Stimulated activated CD4-positive, alpha-beta T cell treated with anti-CD3 and anti-CD28 coated beads, TNF-alpha, amount 100 ng/mL, for 48 hours (primary cell): ENCODE results near the gene SPNS1.

Experiments used
- DNase-seq, 3 donors: peaks; one replicate each; pipeline ENCODE4 v3.0.0-alpha.2; 2020; ENCODE audit warnings: low read depth in 3 of 3

SPNS1 gene

DNA sequence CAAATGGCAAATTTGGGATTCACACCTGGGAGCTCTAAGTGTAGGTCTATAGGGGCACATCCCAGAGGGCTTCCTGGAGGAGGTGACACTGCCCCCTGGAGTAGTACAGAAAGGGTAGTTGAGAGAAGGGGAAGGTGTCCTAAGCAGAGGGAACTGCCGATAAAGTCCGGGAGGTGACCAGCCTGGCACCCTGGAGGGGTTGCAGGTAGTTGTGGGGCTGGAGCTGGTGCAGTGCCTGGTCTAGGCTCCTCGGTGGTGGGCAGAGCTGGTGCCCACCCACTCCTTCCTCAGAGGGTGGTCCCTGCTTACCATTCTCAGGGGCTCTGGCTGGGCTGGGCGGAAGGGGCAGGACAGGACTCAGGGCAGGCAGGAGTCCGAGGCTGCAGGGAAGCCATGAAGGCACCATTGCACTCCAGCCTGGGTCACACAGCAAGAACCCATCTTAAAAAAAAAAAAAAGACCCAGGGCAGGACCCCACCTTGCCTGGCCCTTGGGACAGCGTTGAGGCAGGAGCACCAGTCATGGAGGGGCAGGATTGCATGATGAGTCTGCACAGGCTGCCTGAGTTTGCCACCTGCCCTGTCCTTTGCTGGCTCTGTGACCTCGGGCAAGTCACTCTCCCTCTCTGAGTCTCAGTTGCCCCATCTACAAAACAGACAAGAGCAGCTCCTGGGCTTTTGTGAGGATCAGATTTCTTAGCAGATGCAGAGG is 54.0 kb downstream of the SPNS1 start:
- DNase-seq: no peak

- peak; percentile 77 to 95 (median 91) for DNase-seq
Observed at GRCh38 chr16:29029168-29029994, 54.8 kb downstream of the SPNS1 start.

DNA sequence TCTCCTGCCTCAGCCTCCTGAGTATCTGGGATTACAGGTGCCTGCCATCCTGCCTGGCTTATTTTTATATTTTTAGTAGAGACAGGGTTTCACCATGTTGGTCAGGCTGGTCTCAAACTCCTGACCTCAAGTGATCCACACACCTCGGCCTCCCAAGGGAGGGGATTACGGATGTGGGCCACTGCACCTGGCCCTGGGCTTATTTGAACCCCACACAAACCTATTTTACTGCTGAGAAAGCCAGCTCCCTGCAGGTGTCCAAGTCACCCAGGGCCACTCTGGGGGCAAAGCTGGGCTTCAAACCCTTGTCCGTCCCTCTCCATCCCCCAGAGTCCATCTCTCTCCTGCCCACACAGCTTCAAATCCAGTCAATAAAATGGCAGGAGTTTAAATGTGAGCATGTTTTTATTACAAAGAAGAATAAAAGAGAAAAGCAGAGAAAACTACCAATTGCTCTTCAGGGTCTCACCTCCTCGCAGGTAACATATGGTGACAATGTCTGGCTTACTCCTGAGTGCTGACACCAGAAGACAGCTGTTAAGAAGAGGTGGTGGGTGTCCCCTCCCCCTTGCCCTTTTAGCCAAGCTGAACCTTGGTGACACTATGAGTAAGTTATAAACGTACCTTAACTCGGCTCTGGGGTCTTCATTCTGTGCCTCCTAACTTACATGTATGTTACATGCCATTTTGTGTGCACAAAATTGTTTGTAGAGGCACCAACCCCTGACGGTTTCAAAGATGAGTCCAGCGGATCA is 55.7 kb downstream of the SPNS1 start:
- no peak for DNase-seq
